Coronary artery (tissue), 2 donors: ENCODE results near the gene TTC22.

Experiments
- DNase-seq: peaks from one replicate; pipeline ENCODE4 v3.0.0-alpha.2; 2017; ENCODE audit warnings: low spot score
- H3K27ac ChIP-seq, 2 donors: fragments of 200-600 bp; sonication (generic); one replicate each; pipeline ENCODE4 v1.5.1; 2016 to 2019
- H3K4me3 ChIP-seq: fragments of 200-600 bp; sonication (generic); 2 replicates; pipeline ENCODE4 v1.5.1; 2016; ENCODE audit warnings: mild to moderate bottlenecking, moderate library complexity
- CTCF ChIP-seq: fragments of 200-600 bp; sonication (generic); IDR thresholded peaks from one replicate; pipeline ENCODE4 v1.5.1; 2019; ENCODE audit warnings: antibody characterized with exemption

The TTC22 gene

GRCh38 chr1:54838565-54839180 lies 37.5 kb upstream of the TTC22 start:
- no peak for DNase-seq
- no peak overlapping the region for H3K27ac ChIP-seq
- H3K4me3 ChIP-seq = no peak overlapping the region
- no peak for TF ChIP-seq CTCF

GRCh38 chr1:54837002-54837853 lies 36.1 kb upstream of the TTC22 start:
- Histone ChIP-seq H3K27ac (no peak overlapping the region), H3K4me3 (no peak overlapping the region)
- no peak for TF ChIP-seq CTCF
- DNase-seq = no peak

GRCh38 chr1:54836594-54836993 lies 35.5 kb upstream of the TTC22 start:
- DNase-seq = no peak
- TF ChIP-seq CTCF = no peak
- no peak overlapping the region for H3K4me3 ChIP-seq
- H3K27ac ChIP-seq = no peak overlapping the region

- H3K4me3 ChIP-seq = no peak overlapping the region
- H3K27ac ChIP-seq = no peak overlapping the region
- DNase-seq = no peak
- TF ChIP-seq CTCF = no peak
Measured at GRCh38 chr1:54835970-54836369, 34.8 kb upstream of the TTC22 start.

GRCh38 chr1:54835131-54835898 lies 34.2 kb upstream of the TTC22 start:
- no peak overlapping the region for H3K4me3 ChIP-seq
- TF ChIP-seq CTCF = no peak
- no peak for DNase-seq
- no peak overlapping the region for H3K27ac ChIP-seq

GRCh38 chr1:54834007-54834541 lies 33.0 kb upstream of the TTC22 start:
- TF ChIP-seq CTCF = no peak
- H3K4me3 ChIP-seq = no peak overlapping the region
- no peak for DNase-seq
- H3K27ac ChIP-seq = no peak overlapping the region
